ENCODE measurements around the gene GHR. TPM values are rescaled to one million over a fixed set of nuclear protein-coding genes. Genes with fewer than 3 reads are reported as not detected.
"Not testable (repeated sequence)": the region's sequence is repeated elsewhere in the genome, so short reads cannot be mapped to it uniquely, and the experiment has no call there.

The GHR gene
- total RNA-seq, 2 donors from 2014 or later = not detected

DNA sequence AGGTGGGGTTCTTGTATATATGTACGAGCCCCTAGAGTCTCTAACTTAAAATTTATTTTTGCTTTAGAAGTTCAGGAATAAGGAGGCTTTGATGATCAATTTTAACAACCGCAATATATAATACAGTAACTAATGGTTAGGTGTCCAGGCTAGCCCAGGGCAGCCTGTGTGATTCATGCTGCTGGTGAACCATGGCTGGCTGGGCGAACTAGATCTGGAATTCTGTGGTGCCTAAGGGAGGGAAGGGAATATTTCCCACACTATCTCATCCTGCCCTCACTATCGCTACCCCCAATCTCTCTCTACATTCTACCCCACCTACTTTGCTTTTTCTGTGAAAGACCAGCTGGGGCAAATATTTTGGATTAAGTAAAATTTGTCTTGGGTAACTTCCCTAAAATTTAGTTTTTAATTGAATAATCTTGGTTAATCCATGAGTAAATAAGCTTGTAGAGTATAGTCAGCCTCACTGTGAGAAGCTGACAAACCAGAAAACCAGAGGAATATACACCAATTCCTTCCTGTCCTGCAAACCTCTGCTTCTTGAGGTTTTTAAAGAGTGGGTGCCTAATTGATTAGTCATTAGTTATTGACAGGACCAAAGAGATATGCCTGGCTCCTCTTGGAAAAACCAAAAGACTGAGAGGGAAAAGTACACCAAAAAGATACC, 218.2 kb downstream of the GHR start:
- no peak for ATAC-seq

DNA sequence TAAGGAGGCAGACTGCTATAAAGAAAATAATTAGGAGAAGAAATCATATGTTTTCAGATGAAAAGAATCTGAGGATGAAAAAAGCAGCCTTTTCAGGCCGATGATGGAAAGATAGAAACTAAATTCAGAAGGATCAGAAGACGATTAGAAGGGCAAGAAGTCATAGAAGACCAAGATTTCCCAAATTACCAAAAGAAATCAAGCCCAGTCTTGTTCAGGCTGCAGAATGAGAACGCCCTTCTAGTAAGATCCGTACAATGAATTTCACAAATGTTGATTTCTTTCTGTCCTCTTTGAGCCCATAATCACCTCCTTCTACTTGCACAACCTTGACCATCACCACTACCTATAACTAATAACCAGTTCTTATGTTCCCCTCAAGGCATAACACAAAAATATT, 218.8 kb downstream of the GHR start:
- no peak overlapping the region for H3K4me3 Mint-ChIP-seq
- no peaks in the 10 kb centered on the region for H3K9me3 Mint-ChIP-seq
- ATAC-seq (no peak), DNase-seq (ENCODE audit: low spot score) (no peak)
- no peaks in the 10 kb centered on the region for H3K4me1 Mint-ChIP-seq (ENCODE audit: low read depth in 2 of 2)
- H3K27me3 Mint-ChIP-seq = peaks cover 27 to 45% of the 10 kb centered on the region in 2 donors
- H3K36me3 Mint-ChIP-seq = no peaks in the 10 kb centered on the region
- no peak overlapping the region for H3K27ac Mint-ChIP-seq

More for the DNA sequence above, 218.2 kb downstream of the GHR start:
- Mint-ChIP-seq H3K36me3 (no peaks in the 10 kb centered on the region), H3K27ac (no peak overlapping the region), H3K27me3 (peaks cover 27 to 45% of the 10 kb centered on the region in 2 donors), H3K4me1 (ENCODE audit: low read depth in 2 of 2) (no peaks in the 10 kb centered on the region), H3K4me3 (no peak overlapping the region), H3K9me3 (no peaks in the 10 kb centered on the region)
- no peak for DNase-seq (ENCODE audit: low spot score)

DNA sequence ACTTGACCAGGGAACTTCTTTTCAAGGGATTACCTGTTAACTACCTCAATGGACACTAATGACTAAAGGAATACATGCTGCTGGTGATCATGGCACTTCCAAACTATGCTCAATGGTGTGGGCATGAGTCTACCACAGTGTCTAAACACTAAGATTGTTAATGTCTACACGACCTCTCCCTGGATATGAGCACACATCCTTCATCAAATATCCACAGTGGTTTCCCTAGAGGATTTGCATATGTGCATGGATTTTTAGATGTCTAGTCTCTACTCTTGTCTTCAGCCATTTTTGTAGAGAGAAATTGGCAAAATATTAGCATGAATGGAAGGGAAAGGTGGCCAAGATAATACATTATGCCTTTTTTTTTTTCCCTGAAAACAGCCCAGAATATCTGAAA, 220.1 kb downstream of the GHR start:
- ATAC-seq (no peak), DNase-seq (ENCODE audit: low spot score) (no peak)
- Mint-ChIP-seq H3K27ac (no peak overlapping the region), H3K4me1 (ENCODE audit: low read depth in 2 of 2) (no peaks in the 10 kb centered on the region), H3K4me3 (no peak overlapping the region), H3K9me3 (no peaks in the 10 kb centered on the region), H3K27me3 (peaks cover 25 to 39% of the 10 kb centered on the region in 2 donors), H3K36me3 (no peaks in the 10 kb centered on the region)

DNA sequence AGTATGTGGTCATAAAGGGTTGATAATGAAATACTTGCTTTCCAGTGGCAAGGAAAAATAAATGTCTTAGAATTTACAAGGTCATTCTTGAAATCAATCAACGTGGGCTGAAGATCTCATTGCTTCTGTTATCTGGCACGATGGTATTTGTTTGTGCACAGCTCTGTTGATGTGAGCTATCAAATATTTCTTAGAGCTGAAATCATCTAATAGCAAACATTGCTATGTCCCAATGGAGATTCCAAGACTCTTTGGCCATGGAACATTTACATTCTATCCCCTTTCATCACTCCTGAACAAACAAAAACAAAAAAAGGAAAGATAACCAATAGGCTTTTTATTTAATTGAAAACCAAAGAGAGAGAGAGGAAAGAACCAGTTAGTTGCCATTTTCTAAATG, 221.9 kb downstream of the GHR start:
- H3K27me3 Mint-ChIP-seq = peaks cover 23 to 31% of the 10 kb centered on the region in 2 donors
- ATAC-seq (no peak), DNase-seq (ENCODE audit: low spot score) (no peak)
- no peaks in the 10 kb centered on the region for H3K36me3 Mint-ChIP-seq
- no peak overlapping the region for H3K4me3 Mint-ChIP-seq
- no peak overlapping the region for H3K27ac Mint-ChIP-seq
- no peaks in the 10 kb centered on the region for H3K4me1 Mint-ChIP-seq (ENCODE audit: low read depth in 2 of 2)
- no peaks in the 10 kb centered on the region for H3K9me3 Mint-ChIP-seq

DNA sequence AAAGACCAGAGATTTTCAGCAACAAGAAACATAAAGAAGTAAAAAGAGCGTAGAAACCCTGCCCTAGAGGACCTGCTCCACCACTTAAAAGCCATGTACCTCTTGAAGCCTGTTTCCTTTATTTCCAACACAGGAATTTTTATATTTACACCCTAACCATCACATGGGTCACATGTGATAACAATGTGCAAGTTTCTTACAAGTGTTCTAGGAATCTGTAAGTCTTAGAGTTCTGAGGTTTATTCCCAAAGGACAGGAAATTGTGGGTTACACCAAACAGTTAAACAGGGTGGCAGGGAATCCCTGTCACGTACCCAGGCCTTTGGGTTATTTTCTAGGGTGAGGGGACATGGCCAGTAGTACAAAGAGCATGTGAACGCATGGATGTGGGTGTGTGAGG, 224.8 kb downstream of the GHR start:
- Mint-ChIP-seq H3K9me3 (no peaks in the 10 kb centered on the region), H3K36me3 (no peaks in the 10 kb centered on the region), H3K27ac (no peak overlapping the region), H3K4me1 (ENCODE audit: low read depth in 2 of 2) (no peaks in the 10 kb centered on the region), H3K27me3 (peaks cover 11 to 22% of the 10 kb centered on the region in 2 donors), H3K4me3 (no peak overlapping the region)
- ATAC-seq (no peak), DNase-seq (ENCODE audit: low spot score) (no peak)

- Mint-ChIP-seq H3K36me3 (no peaks in the 10 kb centered on the region), H3K9me3 (no peaks in the 10 kb centered on the region), H3K27ac (no peak overlapping the region), H3K27me3 (peaks cover 7 to 17% of the 10 kb centered on the region in 2 donors), H3K4me3 (no peak overlapping the region), H3K4me1 (ENCODE audit: low read depth in 2 of 2) (no peaks in the 10 kb centered on the region)
- no peak for DNase-seq (ENCODE audit: low spot score)
- ATAC-seq = no peak
Observed at GRCh38 chr5:42648915-42649314, 225.7 kb downstream of the GHR start.

GRCh38 chr5:42650084-42650483, 226.8 kb downstream of the GHR start:
- DNase-seq (ENCODE audit: low spot score) (no peak), ATAC-seq (no peak)
- Mint-ChIP-seq H3K4me1 (ENCODE audit: low read depth in 2 of 2) (no peaks in the 10 kb centered on the region), H3K36me3 (no peaks in the 10 kb centered on the region), H3K4me3 (no peak overlapping the region), H3K9me3 (no peaks in the 10 kb centered on the region), H3K27me3 (peaks cover 5 to 9% of the 10 kb centered on the region in 2 donors), H3K27ac (no peak overlapping the region)

- Mint-ChIP-seq H3K9me3 (no peaks in the 10 kb centered on the region), H3K27me3 (peaks cover 0 to 7% of the 10 kb centered on the region in 2 donors), H3K27ac (no peak overlapping the region), H3K4me3 (no peak overlapping the region), H3K36me3 (no peaks in the 10 kb centered on the region), H3K4me1 (ENCODE audit: low read depth in 2 of 2) (no peaks in the 10 kb centered on the region)
- ATAC-seq = no peak
- DNase-seq (ENCODE audit: low spot score) = no peak
Observed at GRCh38 chr5:42653705-42654104, 230.5 kb downstream of the GHR start.

DNA sequence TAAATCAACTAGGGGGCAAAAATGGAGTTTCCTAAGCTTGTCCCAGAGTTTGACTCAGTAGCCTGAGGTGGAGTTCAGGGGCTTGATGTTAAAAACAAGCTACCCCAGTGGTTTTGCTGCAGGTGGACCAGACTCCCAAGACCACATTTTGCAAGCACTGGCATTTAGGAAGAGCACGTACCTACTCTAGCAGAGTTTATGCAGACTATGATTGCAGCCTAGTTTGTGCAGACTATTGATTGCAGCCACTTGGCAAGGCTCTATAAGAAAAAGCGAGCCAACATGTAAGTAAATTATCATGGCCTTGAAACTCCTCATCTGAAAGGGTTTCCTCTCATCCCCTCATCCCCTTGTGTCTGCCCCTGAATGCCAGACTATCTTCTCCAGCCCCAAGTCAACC, 231.4 kb downstream of the GHR start:
- H3K4me1 Mint-ChIP-seq (ENCODE audit: low read depth in 2 of 2) = no peaks in the 10 kb centered on the region
- DNase-seq (ENCODE audit: low spot score) (no peak), ATAC-seq (no peak)
- no peak overlapping the region for H3K4me3 Mint-ChIP-seq
- no peak overlapping the region for H3K27ac Mint-ChIP-seq
- no peaks in the 10 kb centered on the region for H3K36me3 Mint-ChIP-seq
- H3K27me3 Mint-ChIP-seq = peaks cover 2 to 7% of the 10 kb centered on the region in 2 donors
- no peaks in the 10 kb centered on the region for H3K9me3 Mint-ChIP-seq

GRCh38 chr5:42655982-42656650, 232.9 kb downstream of the GHR start:
- Mint-ChIP-seq H3K4me3 (no peak overlapping the region), H3K9me3 (no peaks in the 10 kb centered on the region), H3K27me3 (peaks cover 2 to 7% of the 10 kb centered on the region in 2 donors), H3K4me1 (ENCODE audit: low read depth in 2 of 2) (no peaks in the 10 kb centered on the region), H3K36me3 (no peaks in the 10 kb centered on the region), H3K27ac (no peak overlapping the region)
- DNase-seq (ENCODE audit: low spot score) = no peak
- no peak for ATAC-seq

DNA sequence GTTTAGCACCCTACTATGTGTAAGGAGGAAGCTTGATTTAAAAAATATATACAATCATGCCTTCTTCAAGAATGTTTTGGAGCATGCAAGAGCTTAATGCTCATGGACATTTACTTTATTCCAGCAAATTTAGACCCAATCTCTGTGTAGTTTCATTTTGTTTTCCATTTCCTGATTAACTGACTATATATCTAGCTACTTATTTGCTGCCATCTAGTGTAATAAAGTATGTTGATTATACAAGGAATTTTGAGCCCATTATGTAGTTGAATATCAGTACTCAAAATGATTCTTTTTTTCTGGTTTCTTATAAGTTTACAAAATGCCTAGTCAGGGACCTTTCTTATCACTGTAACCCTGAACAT, 233.4 kb downstream of the GHR start:
- no peak for DNase-seq (ENCODE audit: low spot score)
- Mint-ChIP-seq H3K27me3 (peaks cover 2 to 7% of the 10 kb centered on the region in 2 donors), H3K4me3 (no peak overlapping the region), H3K27ac (no peak overlapping the region), H3K9me3 (no peaks in the 10 kb centered on the region), H3K4me1 (ENCODE audit: low read depth in 2 of 2) (no peaks in the 10 kb centered on the region), H3K36me3 (no peaks in the 10 kb centered on the region)
- no peak for ATAC-seq

DNA sequence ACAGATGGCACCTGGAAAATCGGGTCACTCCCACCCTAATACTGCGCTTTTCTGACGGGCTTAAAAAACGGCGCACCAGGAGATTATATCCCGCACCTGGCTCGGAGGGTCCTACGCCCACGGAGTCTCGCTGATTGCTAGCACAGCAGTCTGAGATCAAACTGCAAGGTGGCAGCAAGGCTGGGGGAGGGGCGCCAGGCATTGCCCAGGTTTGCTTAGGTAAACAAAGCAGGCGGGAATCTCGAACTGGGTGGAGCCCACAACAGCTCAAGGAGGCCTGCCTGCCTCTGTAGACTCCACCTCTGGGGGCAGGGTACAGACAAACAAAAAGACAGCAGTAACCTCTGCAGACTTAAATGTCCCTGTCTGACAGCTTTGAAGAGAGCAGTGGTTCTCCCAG, 236.6 kb downstream of the GHR start:
- H3K4me3 Mint-ChIP-seq; H3K36me3 Mint-ChIP-seq; H3K27me3 Mint-ChIP-seq; ATAC-seq; H3K4me1 Mint-ChIP-seq (ENCODE audit: low read depth in 2 of 2); H3K27ac Mint-ChIP-seq; H3K9me3 Mint-ChIP-seq; DNase-seq (ENCODE audit: low spot score): not testable (repeated sequence)

GRCh38 chr5:42665857-42666256, 242.6 kb downstream of the GHR start:
- ATAC-seq = no peak
- H3K4me3 Mint-ChIP-seq = no peak overlapping the region
- no peaks in the 10 kb centered on the region for H3K27me3 Mint-ChIP-seq
- H3K4me1 Mint-ChIP-seq (ENCODE audit: low read depth in 2 of 2) = no peaks in the 10 kb centered on the region
- H3K36me3 Mint-ChIP-seq = no peaks in the 10 kb centered on the region
- H3K9me3 Mint-ChIP-seq = no peaks in the 10 kb centered on the region
- H3K27ac Mint-ChIP-seq = no peak overlapping the region
- DNase-seq (ENCODE audit: low spot score) = no peak

DNA sequence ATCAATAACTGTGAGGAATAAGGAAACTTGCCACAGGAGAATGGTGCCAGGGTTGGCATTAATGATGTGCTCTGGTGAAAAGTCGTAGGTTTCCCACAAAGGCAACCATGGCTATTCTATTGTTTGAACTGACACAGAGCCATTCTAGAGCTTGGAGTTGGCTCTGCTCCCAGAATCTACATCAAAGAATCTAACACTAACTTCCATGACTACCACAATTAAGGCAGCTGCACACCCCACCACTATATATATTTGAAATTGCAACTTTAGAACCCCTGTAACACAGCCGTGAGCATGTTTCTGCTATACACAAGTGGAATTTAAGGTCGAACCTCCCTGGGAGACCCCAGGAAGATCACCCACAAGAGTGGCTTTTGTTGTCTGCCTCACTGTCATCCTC, 243.6 kb downstream of the GHR start:
- ATAC-seq = no peak
- no peaks in the 10 kb centered on the region for H3K27me3 Mint-ChIP-seq
- H3K4me3 Mint-ChIP-seq = no peak overlapping the region
- H3K27ac Mint-ChIP-seq = no peak overlapping the region
- no peaks in the 10 kb centered on the region for H3K4me1 Mint-ChIP-seq (ENCODE audit: low read depth in 2 of 2)
- no peaks in the 10 kb centered on the region for H3K36me3 Mint-ChIP-seq
- H3K9me3 Mint-ChIP-seq = no peaks in the 10 kb centered on the region
- no peak for DNase-seq (ENCODE audit: low spot score)

- Mint-ChIP-seq H3K9me3 (no peaks in the 10 kb centered on the region), H3K4me3 (no peak overlapping the region), H3K27ac (no peak overlapping the region)
Observed at GRCh38 chr5:42668254-42668653, 245.0 kb downstream of the GHR start.

More at GRCh38 chr5:42668254-42668653, 245.0 kb downstream of the GHR start:
- no peaks in the 10 kb centered on the region for H3K4me1 Mint-ChIP-seq (ENCODE audit: low read depth in 2 of 2)
- H3K27me3 Mint-ChIP-seq = no peaks in the 10 kb centered on the region
- ATAC-seq (no peak), DNase-seq (ENCODE audit: low spot score) (no peak)
- H3K36me3 Mint-ChIP-seq = no peaks in the 10 kb centered on the region

Data from natural killer cell treated with Interleukin-12 subunit alpha and Interleukin-12 subunit beta and Interleukin-15 and Interleukin-18, amount 100 ng/mL, for 72 hours (primary cell).